T-helper 2 cell treated with Interferon-gamma antibody and Interleukin-4, amounts not matched to agents 5 μg/mL and 100 μg/mL, for 36 hours (primary cell): ENCODE data around the gene RPP30.
A peak's percentile ranks its signal among the peaks of the same experiment; 100 is the strongest.
"Not testable (repeated sequence)": the region's sequence is repeated elsewhere in the genome, so short reads cannot be mapped to it uniquely, and the experiment has no call there.

Source experiments
- DNase-seq: peaks from one replicate; pipeline ENCODE4 v3.0.0; 2021; ENCODE audit warnings: low spot score
- H3K27ac Mint-ChIP-seq: one replicate; pipeline ENCODE4 v1.8.0; 2021; ENCODE audit warnings: mild to moderate bottlenecking, mixed read lengths
- H3K27me3 Mint-ChIP-seq: one replicate; pipeline ENCODE4 v1.8.0; 2021; ENCODE audit warnings: low read depth, mixed read lengths
- H3K36me3 Mint-ChIP-seq: one replicate; pipeline ENCODE4 v1.8.0; 2021; ENCODE audit warnings: low read depth, mixed read lengths
- H3K4me1 Mint-ChIP-seq: one replicate; pipeline ENCODE4 v1.8.0; 2021; ENCODE audit warnings: low read depth, mixed read lengths
- H3K4me3 Mint-ChIP-seq: one replicate; pipeline ENCODE4 v1.8.0; 2022; ENCODE audit warnings: mild to moderate bottlenecking, moderate library complexity, mixed read lengths
- H3K9me3 Mint-ChIP-seq: one replicate; pipeline ENCODE4 v1.8.0; 2021; ENCODE audit warnings: mixed read lengths

RPP30 gene

DNA sequence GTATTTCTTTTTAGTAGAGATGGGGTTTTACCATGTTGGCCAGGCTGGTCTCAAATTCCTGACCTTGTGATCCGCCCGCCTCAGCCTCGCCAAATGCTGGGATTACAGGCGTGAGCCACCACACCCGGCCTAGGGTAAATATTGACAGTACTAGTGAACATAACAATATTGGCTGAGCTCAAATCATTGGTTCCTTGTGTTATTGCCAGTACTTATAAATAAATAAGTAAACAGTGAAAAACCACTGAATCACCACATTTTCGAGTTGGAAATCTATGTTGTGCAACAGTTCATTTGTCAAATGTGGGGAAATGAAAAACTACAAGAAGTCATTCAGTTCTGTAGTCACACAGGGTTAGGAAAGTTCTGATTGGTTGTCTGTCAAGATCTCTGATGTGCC lies 15.8 kb downstream of the RPP30 start:
- Mint-ChIP-seq H3K4me3 (no peak overlapping the region), H3K4me1 (peaks cover 2% of the 10 kb centered on the region), H3K27ac (no peak overlapping the region), H3K27me3 (no peaks in the 10 kb centered on the region), H3K9me3 (no peaks in the 10 kb centered on the region), H3K36me3 (peaks cover 42% of the 10 kb centered on the region)
- no peak for DNase-seq

DNA sequence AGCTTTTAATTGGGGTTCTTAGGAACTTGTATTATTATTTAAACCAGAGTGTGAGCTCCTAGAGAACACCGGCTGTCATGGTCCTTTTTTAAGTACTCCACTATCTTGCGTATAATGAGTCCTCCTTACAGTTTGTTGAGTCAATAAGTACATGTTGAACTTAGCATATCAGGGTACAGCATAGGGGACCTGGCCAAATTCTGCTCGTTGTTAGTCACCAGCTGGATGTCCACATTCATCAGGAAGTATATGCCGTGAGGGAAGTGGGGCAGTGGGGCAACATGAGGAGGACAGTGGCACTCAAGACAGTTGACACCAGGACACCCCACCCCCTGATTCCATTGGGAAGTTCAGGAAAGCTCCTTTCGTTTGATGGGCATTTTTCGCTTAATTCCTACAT lies 16.6 kb downstream of the RPP30 start:
- no peaks in the 10 kb centered on the region for H3K9me3 Mint-ChIP-seq
- H3K4me1 Mint-ChIP-seq: peaks cover 2% of the 10 kb centered on the region
- no peaks in the 10 kb centered on the region for H3K27me3 Mint-ChIP-seq
- no peak for DNase-seq
- H3K4me3 Mint-ChIP-seq: no peak overlapping the region
- H3K27ac Mint-ChIP-seq: no peak overlapping the region
- H3K36me3 Mint-ChIP-seq: peaks cover 40% of the 10 kb centered on the region

DNA sequence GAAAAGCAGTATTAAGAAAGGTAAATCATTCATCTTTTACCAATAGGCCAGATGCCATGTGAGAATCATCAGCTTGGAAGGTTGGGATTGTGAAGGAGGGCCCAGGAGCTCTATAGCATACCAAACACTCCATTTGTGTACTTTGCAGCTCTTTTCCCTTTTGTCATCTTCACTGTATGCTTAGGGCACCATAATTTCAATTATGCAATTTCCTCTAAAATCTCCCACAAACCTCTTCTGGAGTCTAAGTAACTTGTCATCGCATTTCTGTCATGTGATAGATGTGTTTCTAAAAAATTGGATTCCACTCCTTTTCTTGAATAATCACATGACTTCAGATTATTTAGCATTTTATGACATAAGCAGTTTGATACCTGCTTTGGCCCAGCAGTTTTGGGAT lies 17.9 kb downstream of the RPP30 start:
- no peak for DNase-seq
- H3K4me1 Mint-ChIP-seq: peaks cover 2% of the 10 kb centered on the region
- no peaks in the 10 kb centered on the region for H3K27me3 Mint-ChIP-seq
- H3K4me3 Mint-ChIP-seq: no peak overlapping the region
- no peaks in the 10 kb centered on the region for H3K9me3 Mint-ChIP-seq
- peaks cover 44% of the 10 kb centered on the region for H3K36me3 Mint-ChIP-seq
- H3K27ac Mint-ChIP-seq: no peak overlapping the region

DNA sequence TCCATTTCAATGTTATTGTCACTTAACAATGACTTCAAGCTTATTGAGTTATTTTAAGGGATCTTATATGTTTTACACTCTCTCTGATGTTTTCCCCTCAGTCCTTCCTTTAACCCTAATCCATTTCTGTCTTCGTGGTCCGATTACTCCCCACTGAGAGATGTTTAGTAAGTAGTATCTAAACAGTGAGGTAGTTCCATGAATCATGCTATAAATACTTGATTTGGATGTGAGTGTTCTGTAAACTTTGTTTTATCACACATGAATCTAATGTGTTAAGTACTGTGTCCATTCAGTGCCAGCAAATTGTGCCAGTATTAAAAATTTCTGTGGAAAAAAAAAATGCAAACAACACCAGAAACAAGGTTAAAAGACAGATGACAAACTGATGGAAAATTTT lies 18.6 kb downstream of the RPP30 start:
- DNase-seq: no peak
- H3K36me3 Mint-ChIP-seq: peaks cover 47% of the 10 kb centered on the region
- no peaks in the 10 kb centered on the region for H3K27me3 Mint-ChIP-seq
- H3K4me3 Mint-ChIP-seq: no peak overlapping the region
- H3K27ac Mint-ChIP-seq: no peak overlapping the region
- H3K9me3 Mint-ChIP-seq: no peaks in the 10 kb centered on the region
- peaks cover 2% of the 10 kb centered on the region for H3K4me1 Mint-ChIP-seq

DNA sequence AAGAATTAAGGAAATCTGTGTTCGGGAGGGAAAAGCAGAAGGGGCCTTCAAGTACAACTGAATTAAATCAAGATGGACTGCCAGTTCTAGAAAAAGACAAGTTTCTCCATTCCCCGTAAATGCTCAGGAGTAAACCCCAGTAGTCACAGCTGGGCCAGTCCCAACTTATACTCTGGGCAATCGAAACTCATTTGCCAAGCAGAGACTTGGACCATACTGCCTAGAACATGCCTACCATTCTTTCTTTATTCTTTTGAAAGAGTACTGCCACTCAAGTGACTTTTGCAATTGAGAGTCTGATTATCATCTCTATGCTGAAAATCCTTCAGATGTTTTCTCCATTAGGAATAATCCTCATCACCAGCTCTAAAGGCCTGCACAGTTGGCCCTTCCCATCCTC lies 21.4 kb downstream of the RPP30 start:
- no peak overlapping the region for H3K4me3 Mint-ChIP-seq
- peaks cover 41% of the 10 kb centered on the region for H3K36me3 Mint-ChIP-seq
- H3K4me1 Mint-ChIP-seq: peaks cover 11% of the 10 kb centered on the region
- DNase-seq: no peak
- H3K27me3 Mint-ChIP-seq: no peaks in the 10 kb centered on the region
- H3K27ac Mint-ChIP-seq: no peak overlapping the region
- H3K9me3 Mint-ChIP-seq: no peaks in the 10 kb centered on the region

DNA sequence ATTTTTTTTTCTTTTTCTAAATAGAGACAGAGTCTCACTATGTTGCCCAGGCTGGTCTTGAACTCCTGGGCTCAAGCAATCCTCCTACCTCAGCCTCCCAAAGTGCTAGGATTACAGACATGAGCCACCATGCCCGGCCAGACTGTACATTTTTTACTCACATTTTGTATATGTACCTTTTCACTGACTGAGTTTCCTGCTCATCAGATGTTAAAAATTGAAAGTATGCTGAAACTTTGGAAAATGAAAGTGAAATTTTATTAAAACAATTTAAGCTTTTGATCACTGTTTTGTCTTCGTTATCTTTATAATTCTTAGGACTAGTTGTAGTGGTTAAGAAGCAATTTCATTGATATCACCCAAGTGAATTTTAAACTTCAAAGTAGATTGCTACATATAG lies 25.1 kb downstream of the RPP30 start:
- H3K9me3 Mint-ChIP-seq, DNase-seq, H3K27me3 Mint-ChIP-seq: not testable (repeated sequence)
- Mint-ChIP-seq H3K4me1 (peaks cover 11% of the 10 kb centered on the region), H3K27ac (peak overlapping the region; percentile 71), H3K36me3 (peaks cover 28% of the 10 kb centered on the region), H3K4me3 (peak overlapping the region; percentile 60)

DNA sequence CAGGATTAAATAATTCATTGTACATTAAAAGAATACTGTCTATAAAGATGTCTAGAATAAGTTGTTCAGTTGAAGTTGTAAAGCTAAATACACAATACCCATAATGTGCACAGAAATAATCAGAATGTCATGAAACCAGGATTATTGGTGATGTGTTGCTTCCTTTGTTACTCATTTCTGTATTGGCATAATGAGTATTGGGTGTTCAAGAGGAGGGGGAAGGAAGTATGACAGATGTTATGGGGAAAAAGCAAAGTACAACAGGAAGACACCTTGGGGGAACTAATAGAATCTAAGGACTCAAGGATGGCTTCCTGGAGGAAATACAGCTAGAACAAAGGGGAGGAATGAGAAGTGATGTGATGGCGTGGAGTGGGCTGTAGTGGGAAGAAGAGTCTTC lies 34.2 kb downstream of the RPP30 start:
- Mint-ChIP-seq H3K27me3 (no peaks in the 10 kb centered on the region), H3K27ac (no peak overlapping the region), H3K4me1 (peaks cover 15% of the 10 kb centered on the region), H3K4me3 (no peak overlapping the region), H3K9me3 (no peaks in the 10 kb centered on the region), H3K36me3 (peaks cover 13% of the 10 kb centered on the region)
- no peak for DNase-seq

DNA sequence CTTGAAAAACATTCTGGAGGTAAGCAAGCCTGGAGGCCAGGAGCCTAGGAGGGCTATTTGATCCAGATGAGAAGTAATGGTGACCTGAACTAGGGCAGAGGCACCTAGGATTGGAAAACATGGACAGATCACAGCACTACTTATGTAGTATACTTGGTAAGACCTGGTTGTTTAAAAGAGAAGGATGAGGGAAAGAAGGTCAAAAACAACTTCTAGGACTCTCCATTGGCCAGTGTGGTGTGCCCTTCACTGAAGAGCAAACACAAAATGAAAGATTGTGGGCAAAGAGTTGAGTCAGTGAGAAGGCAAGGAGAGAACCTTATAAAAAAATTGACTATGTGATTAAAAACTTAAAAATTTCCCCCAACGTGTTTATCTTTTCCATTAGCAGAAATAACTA lies 34.8 kb downstream of the RPP30 start:
- Mint-ChIP-seq H3K36me3 (peaks cover 11% of the 10 kb centered on the region), H3K9me3 (no peaks in the 10 kb centered on the region), H3K4me3 (no peak overlapping the region), H3K27me3 (no peaks in the 10 kb centered on the region), H3K4me1 (peaks cover 15% of the 10 kb centered on the region), H3K27ac (no peak overlapping the region)
- no peak for DNase-seq

DNA sequence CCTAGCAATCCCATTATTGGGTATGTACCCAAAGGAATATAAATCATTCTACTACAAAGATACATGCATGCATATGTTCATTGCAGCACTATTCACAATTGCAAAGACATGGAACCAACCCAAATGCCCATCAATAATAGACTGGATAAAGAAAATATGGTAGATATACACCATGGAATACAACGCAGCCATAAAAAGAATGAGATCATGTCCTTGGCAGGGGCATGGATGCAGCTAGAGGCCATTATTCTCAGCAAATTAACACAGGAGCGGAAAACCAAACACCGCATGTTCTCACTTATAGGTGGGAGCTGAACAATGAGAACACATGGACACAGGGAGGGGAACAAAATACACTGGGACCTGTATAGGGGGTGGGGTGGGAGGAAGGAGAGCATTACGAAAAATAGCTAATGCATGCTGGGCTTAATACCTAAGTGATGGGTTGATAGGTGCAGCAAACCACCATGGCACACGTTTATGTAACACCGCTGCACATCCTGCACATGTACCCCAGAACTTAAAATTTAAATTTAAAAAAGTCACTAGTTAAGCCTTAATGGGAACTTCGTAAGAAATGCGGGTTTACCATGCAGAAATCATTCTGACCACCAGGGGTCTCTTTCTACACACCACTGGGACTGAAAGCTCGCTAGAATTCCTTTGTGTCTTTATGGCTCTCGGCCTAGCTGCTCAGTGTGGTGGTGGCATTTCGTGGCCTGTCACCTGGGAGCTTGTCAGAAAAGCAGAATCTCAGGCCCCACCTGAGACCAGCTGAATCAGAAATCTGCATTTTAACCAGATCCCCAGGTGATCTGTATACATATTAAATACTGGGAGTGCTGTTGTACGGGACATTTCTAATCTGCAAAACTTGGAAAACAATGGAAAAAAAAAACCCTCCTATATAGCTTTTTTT lies 39.6 kb downstream of the RPP30 start:
- H3K4me1 Mint-ChIP-seq: peaks cover 7% of the 10 kb centered on the region
- no peak overlapping the region for H3K27ac Mint-ChIP-seq
- no peak overlapping the region for H3K4me3 Mint-ChIP-seq
- H3K27me3 Mint-ChIP-seq: peaks cover 3% of the 10 kb centered on the region
- H3K9me3 Mint-ChIP-seq: no peaks in the 10 kb centered on the region
- H3K36me3 Mint-ChIP-seq: peaks cover 1% of the 10 kb centered on the region
- peak; percentile 23 for DNase-seq

DNA sequence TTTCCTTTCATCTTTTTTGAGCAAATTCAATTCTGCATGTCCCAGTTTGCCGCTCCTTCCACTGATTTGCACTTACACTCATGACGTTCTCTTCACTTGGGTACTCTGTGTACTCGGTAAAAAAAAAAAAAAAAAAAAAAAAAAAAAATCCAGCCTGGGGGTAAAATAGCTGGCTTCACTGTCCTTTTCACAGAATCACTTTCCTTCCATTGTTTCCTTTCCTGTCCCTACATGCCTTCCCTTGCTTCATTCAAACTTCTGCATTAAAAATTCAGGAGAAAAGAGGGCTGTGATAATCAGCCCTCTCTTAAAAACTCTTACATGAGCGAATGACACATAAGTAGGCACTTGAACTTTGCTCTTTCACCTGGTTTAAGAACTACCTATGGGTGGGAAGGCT lies 40.4 kb downstream of the RPP30 start:
- H3K9me3 Mint-ChIP-seq: no peaks in the 10 kb centered on the region
- DNase-seq: no peak
- H3K4me1 Mint-ChIP-seq: peaks cover 5% of the 10 kb centered on the region
- no peak overlapping the region for H3K27ac Mint-ChIP-seq
- H3K4me3 Mint-ChIP-seq: no peak overlapping the region
- H3K27me3 Mint-ChIP-seq: peaks cover 3% of the 10 kb centered on the region
- peaks cover 1% of the 10 kb centered on the region for H3K36me3 Mint-ChIP-seq

DNA sequence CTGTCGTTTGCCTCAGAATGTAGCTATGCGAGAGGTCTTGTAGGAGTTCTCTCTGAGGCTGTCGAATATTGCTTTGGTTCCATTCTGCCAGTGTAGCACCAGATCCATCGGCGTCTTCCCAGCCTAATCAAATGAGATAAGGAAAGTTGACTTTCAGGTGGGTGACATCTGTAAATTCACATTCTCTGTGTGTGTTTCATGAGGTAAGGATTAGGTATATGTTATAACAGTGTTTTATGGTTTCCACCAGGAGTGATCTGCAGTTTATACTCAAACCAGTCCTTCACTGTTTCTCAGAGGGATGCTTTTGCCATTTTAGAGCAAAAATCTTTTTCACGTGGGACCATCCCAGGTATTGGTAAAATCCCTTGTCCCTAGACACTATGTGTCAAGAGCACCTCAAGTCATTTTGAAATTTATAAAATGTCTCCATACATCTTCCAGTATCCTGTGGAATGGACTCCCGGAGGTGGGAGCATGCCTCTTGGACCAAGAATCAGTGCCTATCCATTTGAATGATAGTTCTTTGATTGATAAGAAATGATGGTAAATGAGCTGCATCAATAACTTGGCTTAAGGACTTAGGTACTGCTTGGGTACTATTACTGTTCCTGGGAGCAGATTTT lies 41.2 kb downstream of the RPP30 start:
- Mint-ChIP-seq H3K9me3 (no peaks in the 10 kb centered on the region), H3K27me3 (peaks cover 7% of the 10 kb centered on the region), H3K4me1 (peaks cover 5% of the 10 kb centered on the region), H3K36me3 (peaks cover 1% of the 10 kb centered on the region), H3K4me3 (no peak overlapping the region), H3K27ac (no peak overlapping the region)
- DNase-seq: no peak

DNA sequence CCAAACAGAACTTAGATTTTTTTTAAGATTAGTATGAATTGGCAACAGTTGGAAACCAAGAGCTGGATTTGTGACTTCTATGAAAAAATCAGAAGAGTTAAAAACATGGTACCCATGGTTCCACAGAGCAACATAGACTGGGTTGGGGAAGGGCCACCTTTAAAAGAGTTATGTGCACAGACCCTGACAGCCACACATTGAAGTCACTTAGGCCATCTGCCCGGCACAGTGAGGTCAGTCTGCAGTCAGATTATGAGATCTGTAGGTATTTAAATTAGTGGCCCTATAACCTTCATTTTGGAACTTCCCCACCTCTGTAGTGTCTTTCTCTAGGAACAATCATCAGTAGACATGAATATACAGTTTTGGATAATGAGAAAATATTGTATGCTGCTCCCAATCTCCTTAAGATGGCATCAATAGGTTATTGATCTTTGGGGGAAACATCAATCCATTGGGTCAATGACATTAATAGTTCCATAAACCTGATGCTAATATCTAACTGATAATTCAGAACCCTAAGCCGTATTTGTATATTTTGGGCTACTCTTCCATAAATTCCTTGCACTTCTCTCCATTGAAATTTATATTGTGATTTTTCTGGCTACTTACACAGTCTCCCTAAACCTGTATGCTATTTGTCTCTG lies 42.1 kb downstream of the RPP30 start:
- no peak overlapping the region for H3K4me3 Mint-ChIP-seq
- no peak for DNase-seq
- H3K27me3 Mint-ChIP-seq: peaks cover 17% of the 10 kb centered on the region
- H3K4me1 Mint-ChIP-seq: peaks cover 5% of the 10 kb centered on the region
- no peak overlapping the region for H3K27ac Mint-ChIP-seq
- no peaks in the 10 kb centered on the region for H3K9me3 Mint-ChIP-seq
- H3K36me3 Mint-ChIP-seq: no peaks in the 10 kb centered on the region

DNA sequence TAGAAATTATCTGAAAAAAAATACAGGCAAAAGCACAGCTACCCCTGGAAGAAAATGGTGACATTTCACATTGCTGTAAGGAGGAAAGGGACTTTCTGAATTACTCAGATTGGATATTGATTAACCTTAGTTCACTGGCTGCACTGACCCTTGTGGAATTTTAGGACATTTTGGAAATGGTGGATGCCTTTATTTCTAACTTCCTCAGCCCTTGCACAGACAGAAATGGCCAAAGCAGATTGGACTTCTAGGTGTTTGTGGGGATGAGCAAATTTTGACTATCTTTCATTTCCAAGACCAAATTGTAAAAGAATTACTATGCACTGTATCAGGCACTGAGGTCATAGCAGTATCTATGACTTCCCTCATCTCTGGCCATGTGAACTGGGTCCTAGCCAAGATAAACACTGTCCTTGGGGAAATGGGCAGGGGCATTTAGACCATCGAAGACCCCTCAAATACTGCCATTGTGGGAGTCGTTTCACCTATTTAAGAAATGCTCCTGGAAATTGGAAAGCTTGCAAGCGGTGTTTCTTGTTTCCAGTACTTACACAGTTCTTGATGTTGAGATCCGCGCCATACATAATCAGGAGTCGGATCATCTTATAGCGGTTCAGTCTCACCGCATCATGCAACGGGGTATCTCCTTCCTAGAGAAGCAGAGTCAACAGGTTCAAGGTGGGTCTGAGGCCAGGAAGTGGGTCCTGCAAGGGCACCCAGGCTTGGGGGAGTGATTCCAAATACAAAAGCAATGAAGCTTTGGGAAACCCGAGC lies 43.4 kb downstream of the RPP30 start:
- H3K27me3 Mint-ChIP-seq: peaks cover 29% of the 10 kb centered on the region
- H3K9me3 Mint-ChIP-seq: no peaks in the 10 kb centered on the region
- H3K4me1 Mint-ChIP-seq: peaks cover 2% of the 10 kb centered on the region
- no peaks in the 10 kb centered on the region for H3K36me3 Mint-ChIP-seq
- DNase-seq: no peak
- H3K4me3 Mint-ChIP-seq: no peak overlapping the region
- no peak overlapping the region for H3K27ac Mint-ChIP-seq

DNA sequence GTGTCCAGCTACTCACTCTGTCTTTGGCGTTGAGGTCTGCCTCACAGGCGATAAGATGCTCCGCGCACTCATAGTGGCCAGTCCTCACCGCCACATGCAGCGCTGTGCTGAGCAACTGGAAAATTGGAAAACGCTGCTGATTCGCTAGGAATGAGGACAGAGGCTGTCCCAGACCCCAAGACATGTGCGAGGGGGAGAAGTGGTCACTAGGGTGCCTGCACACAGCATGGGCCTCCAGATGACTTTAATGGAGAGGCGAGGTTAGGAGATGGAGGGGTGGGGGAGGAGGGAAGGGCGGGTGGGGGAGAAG lies 43.9 kb downstream of the RPP30 start:
- no peak for DNase-seq
- Mint-ChIP-seq H3K4me1 (peaks cover 2% of the 10 kb centered on the region), H3K27ac (no peak overlapping the region), H3K9me3 (no peaks in the 10 kb centered on the region), H3K27me3 (peaks cover 33% of the 10 kb centered on the region), H3K4me3 (no peak overlapping the region), H3K36me3 (no peaks in the 10 kb centered on the region)
